Natural killer cell (primary cell): Measurements from ENCODE around the gene CDPF1. TPM values are rescaled to one million over a fixed set of nuclear protein-coding genes. Genes with fewer than 3 reads are reported as not detected.
"Not testable (repeated sequence)": the region's sequence is repeated elsewhere in the genome, so short reads cannot be mapped to it uniquely, and the experiment has no call there.

Experiments used
- ATAC-seq, 3 donors: fragments of 150-1000 bp in 2 of 3; fragments of 200-7000 bp in 1 of 3; cut with Tn5 transposase; 1 replicate in 1 of 3; 2 replicates in 2 of 3; pipeline ENCODE4 v1.10.0; 2021; ENCODE audit warnings: mild to moderate bottlenecking in 2 of 3, moderate library complexity in 2 of 3
- DNase-seq, 2 donors: peaks; one replicate each; pipeline versions ENCODE4 v3.0.0 to v3.0.0-alpha.2; 2013 to 2021; ENCODE audit warnings: mixed read lengths in 1 of 2
- H3K27ac ChIP-seq: one replicate; pipeline ENCODE4 v1.5.1; 2013; ENCODE audit warnings: mild to moderate bottlenecking, low read length
- H3K27me3 ChIP-seq: one replicate; pipeline ENCODE4 v1.6.1; 2013; ENCODE audit warnings: low read length; ENCODE audit not compliant: control insufficient read depth, insufficient read depth
- H3K36me3 ChIP-seq: one replicate; pipeline ENCODE4 v1.6.1; 2013; ENCODE audit warnings: low read length; ENCODE audit not compliant: control insufficient read depth, insufficient read depth
- H3K4me1 ChIP-seq: one replicate; pipeline ENCODE4 v1.6.1; 2013; ENCODE audit warnings: low read length; ENCODE audit not compliant: control insufficient read depth, insufficient read depth
- H3K4me3 ChIP-seq: one replicate; pipeline ENCODE4 v1.5.1; 2013; ENCODE audit warnings: low read length
- H3K9me3 ChIP-seq: one replicate; pipeline ENCODE4 v1.6.1; 2013; ENCODE audit warnings: low read length; ENCODE audit not compliant: control insufficient read depth, insufficient read depth
- H3K27ac Mint-ChIP-seq, 2 donors: one replicate each; pipeline ENCODE4 v1.8.0; 2022; ENCODE audit warnings: mild to moderate bottlenecking in 2 of 2, mixed read lengths in 2 of 2, moderate library complexity in 1 of 2
- H3K27me3 Mint-ChIP-seq, 2 donors: one replicate each; pipeline ENCODE4 v1.8.0; 2022; ENCODE audit warnings: low read depth in 2 of 2, mixed read lengths in 2 of 2
- H3K36me3 Mint-ChIP-seq: one replicate; pipeline ENCODE4 v1.8.0; 2022; ENCODE audit warnings: mixed read lengths
- H3K4me1 Mint-ChIP-seq, 2 donors: one replicate each; pipeline ENCODE4 v1.8.0; 2022; ENCODE audit warnings: mixed read lengths in 2 of 2
- H3K4me3 Mint-ChIP-seq: one replicate; pipeline ENCODE4 v1.8.0; 2022; ENCODE audit warnings: mild to moderate bottlenecking, moderate library complexity, mixed read lengths
- H3K9me3 Mint-ChIP-seq, 2 donors: one replicate each; pipeline ENCODE4 v1.8.0; 2022; ENCODE audit warnings: mixed read lengths in 2 of 2
- CTCF ChIP-seq: fragments of 200-600 bp; IDR thresholded peaks from one replicate; pipeline ENCODE4 v1.8.0; 2022; ENCODE audit warnings: antibody characterized with exemption
- WGBS: methylation state at CpG from one replicate; pipeline ENCODE4 v1.1.7; 2013; ENCODE audit warnings: missing lambda C conversion rate; ENCODE audit not compliant: insufficient coverage; 5-methylcytosine and 5-hydroxymethylcytosine counted together
- intact Hi-C: fragments of 100-400 bp; cut with micrococcal nuclease; formaldehyde crosslinking; loops from one replicate; pipeline ENCODE4 v1.14.2; 2022
- total RNA-seq, 4 donors: library from RNA; stranded (reverse); fragments of 120-200 nt in 1 of 4; gene quantifications; one replicate each; pipeline versions ENCODE4 v1.2.3 to v1.2.4, GENCODE V29; 2013 to 2022

CDPF1 gene
- total RNA-seq, 3 donors from 2014 or later (not counting 1 experiment from before 2014, with no cell fraction given): 5.0 to 11.4 (median 7.2) TPM

GRCh38 chr22:46267431-46268279 is 17.6 kb upstream of the CDPF1 start, which contains the start of gene TTC38:
TTC38 (plus strand) TSS chr22:46268008; CDS start chr22:46268040, 32 bp downstream.
- 2% methylated on average over 74 of the region's 74 CpGs for WGBS
- peak within 1 kb of the TSS; percentile 61 for H3K4me3 ChIP-seq

GRCh38 chr22:46265627-46266026 is 15.5 kb upstream of the CDPF1 start:
- DNase-seq, ATAC-seq, H3K9me3 Mint-ChIP-seq, H3K36me3 Mint-ChIP-seq, H3K27ac ChIP-seq, H3K9me3 ChIP-seq, H3K36me3 ChIP-seq, H3K4me3 ChIP-seq, H3K27me3 Mint-ChIP-seq, H3K27me3 ChIP-seq: not testable (repeated sequence)
- peaks cover 61 to 72% of the 10 kb centered on the region in 2 donors for H3K4me1 Mint-ChIP-seq
- H3K27ac Mint-ChIP-seq: peak overlapping the region; percentile 31 to 33
- WGBS: 89% methylated on average over 4 of the region's 4 CpGs
- peak overlapping the region; percentile 50 for H3K4me3 Mint-ChIP-seq
- intact Hi-C loops: loop anchor here (2.0 kb wide), 2 partner anchors 15 to 23 kb away; no protein-coding TSS in a partner anchor
- H3K4me1 ChIP-seq: peaks cover 52% of the 10 kb centered on the region

More at GRCh38 chr22:46267431-46268279, 17.6 kb upstream of the CDPF1 start, which contains the start of gene TTC38:
- peak within 1 kb of the TSS; percentile 28 for H3K27ac ChIP-seq
- Mint-ChIP-seq H3K27me3 (no peaks in the 10 kb centered on the region), H3K4me1 (peaks cover 61 to 65% of the 10 kb centered on the region in 2 donors), H3K27ac (peak within 1 kb of the TSS; percentile 82 to 88), H3K36me3 (no peaks in the 10 kb centered on the region), H3K9me3 (no peaks in the 10 kb centered on the region), H3K4me3 (peak within 1 kb of the TSS; percentile 95)
- no peak for TF ChIP-seq CTCF
- peak; percentile 83 to 86 (median 86) for ATAC-seq
- peaks cover 11% of the 10 kb centered on the region for H3K36me3 ChIP-seq
- peaks cover 48% of the 10 kb centered on the region for H3K4me1 ChIP-seq
- no peaks in the 10 kb centered on the region for H3K9me3 ChIP-seq
- intact Hi-C loops: loop anchor here (2.0 kb wide), 2 partner anchors 13 to 21 kb away; no protein-coding TSS in a partner anchor
- H3K27me3 ChIP-seq: no peaks in the 10 kb centered on the region
- DNase-seq: peak; percentile 57 to 63

- 96% methylated on average over 4 of the region's 6 CpGs for WGBS
- H3K36me3 Mint-ChIP-seq, H3K9me3 ChIP-seq, H3K4me3 ChIP-seq, H3K36me3 ChIP-seq, ATAC-seq, H3K9me3 Mint-ChIP-seq, DNase-seq, H3K27ac ChIP-seq, intact Hi-C loops, H3K27me3 ChIP-seq: not testable (repeated sequence)
- peaks cover 0 to 12% of the 10 kb centered on the region in 2 donors for H3K27me3 Mint-ChIP-seq
- H3K4me1 Mint-ChIP-seq: peaks cover 50 to 63% of the 10 kb centered on the region in 2 donors
- H3K27ac Mint-ChIP-seq: peak overlapping the region in 1 of 2 donors; percentile 80
- H3K4me3 Mint-ChIP-seq: peak overlapping the region; percentile 1
- peaks cover 44% of the 10 kb centered on the region for H3K4me1 ChIP-seq
Measured at GRCh38 chr22:46264520-46264919, 14.4 kb upstream of the CDPF1 start.

GRCh38 chr22:46263216-46263590 is 13.1 kb upstream of the CDPF1 start, which contains the start of gene PKDREJ:
PKDREJ (minus strand) TSS chr22:46263343; CDS start chr22:46263322, 21 bp downstream.
- Mint-ChIP-seq H3K9me3 (no peaks in the 10 kb centered on the region), H3K36me3 (no peaks in the 10 kb centered on the region), H3K4me3 (peak within 1 kb of the TSS; percentile 89), H3K4me1 (peaks cover 44 to 52% of the 10 kb centered on the region in 2 donors), H3K27ac (peak within 1 kb of the TSS; percentile 78 to 81), H3K27me3 (peaks cover 0 to 25% of the 10 kb centered on the region in 2 donors)
- Histone ChIP-seq H3K36me3 (no peaks in the 10 kb centered on the region), H3K4me1 (peaks cover 31% of the 10 kb centered on the region), H3K27ac (no peak within 1 kb of the TSS), H3K4me3 (peak within 1 kb of the TSS; percentile 25), H3K9me3 (no peaks in the 10 kb centered on the region), H3K27me3 (peaks cover 3% of the 10 kb centered on the region)
- WGBS: 57% methylated on average over 30 of the region's 30 CpGs
- ATAC-seq (no peak), DNase-seq (no peak)
- intact Hi-C loops: no loop called here
- TF ChIP-seq CTCF: no peak
